Esophagus muscularis mucosa (tissue), 4 donors: Measurements from ENCODE around the gene TTC3.

Experiments
- EP300 ChIP-seq: sonication (generic); formaldehyde crosslinking; IDR thresholded peaks from one replicate; pipeline ENCODE4 v1.6.1; 2017; ENCODE audit warnings: antibody characterized with exemption
- POLR2A ChIP-seq: fragments of 450-650 bp; IDR thresholded peaks from one replicate; pipeline ENCODE4 v1.6.1; 2017; ENCODE audit warnings: antibody characterized with exemption, moderate library complexity, mild to moderate bottlenecking, low read depth
- TF ChIP-seq, protein P1 (sequence below), 3 experiments: fragments of 200-600 bp in 2 of 3; fragments of 450-650 bp in 1 of 3; sonication (generic) in 2 of 3; IDR thresholded peaks; one replicate each; pipeline ENCODE4 v1.5.1; 2017 to 2019; ENCODE audit warnings: antibody characterized with exemption in 3 of 3, mild to moderate bottlenecking in 2 of 3, moderate library complexity in 1 of 3

- TF ChIP-seq, protein P1, sequence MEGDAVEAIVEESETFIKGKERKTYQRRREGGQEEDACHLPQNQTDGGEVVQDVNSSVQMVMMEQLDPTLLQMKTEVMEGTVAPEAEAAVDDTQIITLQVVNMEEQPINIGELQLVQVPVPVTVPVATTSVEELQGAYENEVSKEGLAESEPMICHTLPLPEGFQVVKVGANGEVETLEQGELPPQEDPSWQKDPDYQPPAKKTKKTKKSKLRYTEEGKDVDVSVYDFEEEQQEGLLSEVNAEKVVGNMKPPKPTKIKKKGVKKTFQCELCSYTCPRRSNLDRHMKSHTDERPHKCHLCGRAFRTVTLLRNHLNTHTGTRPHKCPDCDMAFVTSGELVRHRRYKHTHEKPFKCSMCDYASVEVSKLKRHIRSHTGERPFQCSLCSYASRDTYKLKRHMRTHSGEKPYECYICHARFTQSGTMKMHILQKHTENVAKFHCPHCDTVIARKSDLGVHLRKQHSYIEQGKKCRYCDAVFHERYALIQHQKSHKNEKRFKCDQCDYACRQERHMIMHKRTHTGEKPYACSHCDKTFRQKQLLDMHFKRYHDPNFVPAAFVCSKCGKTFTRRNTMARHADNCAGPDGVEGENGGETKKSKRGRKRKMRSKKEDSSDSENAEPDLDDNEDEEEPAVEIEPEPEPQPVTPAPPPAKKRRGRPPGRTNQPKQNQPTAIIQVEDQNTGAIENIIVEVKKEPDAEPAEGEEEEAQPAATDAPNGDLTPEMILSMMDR (IDR thresholded peaks at IDR 0.05) = no peak
- no peak for TF ChIP-seq POLR2A
- no peak for TF ChIP-seq EP300
Observed at GRCh38 chr21:37044643-37045042, 28.4 kb upstream of the TTC3 start.
